ENCODE measurements around the gene UHMK1.
"Not testable (repeated sequence)": the region's sequence is repeated elsewhere in the genome, so short reads cannot be mapped to it uniquely, and the experiment has no call there.

The UHMK1 gene

DNA sequence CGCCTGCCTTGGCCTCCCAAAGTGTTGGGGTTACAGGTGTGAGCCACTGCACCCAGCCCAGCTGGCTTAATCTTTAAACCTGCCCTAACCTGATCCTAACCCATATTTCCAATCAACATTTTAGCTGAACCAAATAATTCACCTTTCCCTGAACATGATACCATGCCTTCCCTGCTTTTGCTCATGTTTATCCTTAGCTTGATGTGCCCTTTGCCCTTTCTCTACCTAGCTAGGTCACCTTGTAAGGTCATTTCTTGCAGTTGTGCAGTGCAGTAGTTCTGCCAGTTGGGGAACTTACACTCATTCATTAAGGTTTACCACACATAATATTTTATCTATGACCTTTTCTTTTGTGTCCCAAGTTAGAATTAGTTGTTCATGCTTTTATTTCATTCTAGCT is 69.3 kb downstream of the UHMK1 start:
- DNase-seq, result no peak

DNA sequence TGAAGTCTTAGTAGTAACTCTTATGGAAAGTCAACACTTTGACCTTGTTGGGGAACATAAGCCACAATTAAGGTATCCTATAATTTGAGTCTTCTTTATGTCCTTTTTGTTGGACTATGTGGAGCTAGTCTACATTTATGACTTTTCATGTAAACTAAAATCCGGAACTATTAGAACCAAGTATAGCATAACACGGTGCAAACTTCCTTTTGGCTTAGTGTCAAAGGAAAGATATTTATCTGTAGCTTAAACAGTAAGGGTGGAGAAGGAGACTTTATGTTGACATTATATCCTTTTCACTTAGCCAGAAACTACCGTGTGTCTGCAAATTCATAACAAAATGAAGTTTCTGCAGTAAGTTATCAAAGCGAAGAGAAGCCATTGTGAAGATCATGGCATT is 71.2 kb downstream of the UHMK1 start:
- no peak for DNase-seq

DNA sequence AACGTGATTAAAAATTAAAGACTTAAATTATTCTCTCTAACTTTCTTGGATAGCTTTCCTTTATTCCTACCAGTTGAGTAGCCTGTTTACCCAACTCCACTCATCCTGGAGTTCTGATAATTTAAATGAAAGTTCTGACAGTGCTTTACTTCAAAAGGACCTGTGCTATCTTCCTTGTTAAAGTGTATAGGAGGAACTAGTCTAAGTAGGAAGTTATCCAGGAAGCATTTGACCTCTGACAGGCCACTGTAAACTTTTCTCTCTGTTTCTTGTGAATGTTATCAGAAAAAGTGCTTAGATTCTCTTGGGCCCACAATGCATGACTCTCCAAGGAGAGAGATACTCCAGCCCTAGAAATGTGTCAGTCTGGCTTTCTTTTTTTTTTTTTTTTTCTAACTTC is 73.1 kb downstream of the UHMK1 start:
- no peak for DNase-seq

DNA sequence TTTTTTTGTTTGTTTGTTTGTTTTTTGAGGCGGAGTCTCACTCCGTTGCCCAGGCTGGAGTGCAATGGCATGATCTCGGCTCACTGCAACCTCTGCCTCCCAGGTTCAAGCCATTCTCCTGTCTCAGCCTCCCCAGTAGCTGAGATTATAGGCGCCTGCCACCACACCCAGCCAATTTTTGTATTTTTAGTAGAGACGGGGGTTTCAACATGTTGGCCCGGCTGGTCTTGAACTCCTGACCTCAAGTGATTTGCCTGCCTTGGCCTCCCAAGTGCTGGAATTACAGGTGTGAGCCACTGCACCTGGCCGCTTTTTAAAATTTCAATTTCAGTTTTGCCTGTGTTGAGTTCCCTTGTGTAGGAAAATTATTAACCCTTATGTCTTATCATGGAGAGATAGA is 73.5 kb downstream of the UHMK1 start:
- DNase-seq, result not testable (repeated sequence)

DNA sequence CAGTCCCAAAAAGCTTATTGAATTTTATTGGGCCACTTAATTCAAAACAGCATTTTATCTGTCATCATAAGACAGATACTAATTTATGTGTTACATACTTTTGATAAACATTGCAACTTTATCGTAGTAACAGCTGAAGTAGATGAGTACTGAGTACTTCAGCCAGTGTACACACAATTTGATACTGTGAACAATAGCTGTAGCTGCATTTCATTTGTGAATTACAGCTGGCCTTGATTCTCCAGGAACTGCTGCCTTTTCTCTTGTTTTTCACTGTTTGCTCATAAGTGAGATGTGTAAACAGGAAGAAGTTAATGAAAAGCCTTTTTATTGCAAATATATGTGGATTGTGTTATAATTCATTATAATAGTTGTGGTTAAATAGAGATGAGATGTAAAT is 74.1 kb downstream of the UHMK1 start:
- no peak for DNase-seq

- DNase-seq, result no peak
These were observed 75.5 kb downstream of the UHMK1 start for GRCh38 chr1:162573136-162573535.

- DNase-seq, result no peak
These were observed 80.6 kb downstream of the UHMK1 start for GRCh38 chr1:162578071-162578700.

DNA sequence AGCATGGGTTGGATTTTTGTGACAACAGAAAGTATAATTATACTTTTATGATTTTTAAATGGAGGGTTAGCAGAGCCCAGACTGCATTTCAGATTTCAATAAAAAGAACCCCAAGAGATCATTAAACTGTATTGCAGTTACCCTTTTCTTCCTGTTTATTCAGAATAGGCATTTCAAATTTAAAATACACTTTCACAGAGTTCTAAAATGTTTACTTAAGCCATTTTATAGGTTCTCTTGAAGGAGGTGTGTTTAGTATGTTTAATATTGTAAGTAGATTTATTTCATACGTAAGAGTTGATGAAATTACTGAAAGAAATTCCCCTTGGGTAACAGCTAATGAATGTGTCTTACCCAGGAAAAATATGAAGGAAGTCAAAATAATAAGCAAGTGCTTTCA is 81.3 kb downstream of the UHMK1 start:
- no peak for DNase-seq
